ENCODE results near the gene NINJ1. TPM values are rescaled to one million over a fixed set of nuclear protein-coding genes. Genes with fewer than 3 reads are reported as not detected.

The NINJ1 gene
- total RNA-seq, 2 experiments from 2014 or later, result 29.5 to 29.9 TPM

DNA sequence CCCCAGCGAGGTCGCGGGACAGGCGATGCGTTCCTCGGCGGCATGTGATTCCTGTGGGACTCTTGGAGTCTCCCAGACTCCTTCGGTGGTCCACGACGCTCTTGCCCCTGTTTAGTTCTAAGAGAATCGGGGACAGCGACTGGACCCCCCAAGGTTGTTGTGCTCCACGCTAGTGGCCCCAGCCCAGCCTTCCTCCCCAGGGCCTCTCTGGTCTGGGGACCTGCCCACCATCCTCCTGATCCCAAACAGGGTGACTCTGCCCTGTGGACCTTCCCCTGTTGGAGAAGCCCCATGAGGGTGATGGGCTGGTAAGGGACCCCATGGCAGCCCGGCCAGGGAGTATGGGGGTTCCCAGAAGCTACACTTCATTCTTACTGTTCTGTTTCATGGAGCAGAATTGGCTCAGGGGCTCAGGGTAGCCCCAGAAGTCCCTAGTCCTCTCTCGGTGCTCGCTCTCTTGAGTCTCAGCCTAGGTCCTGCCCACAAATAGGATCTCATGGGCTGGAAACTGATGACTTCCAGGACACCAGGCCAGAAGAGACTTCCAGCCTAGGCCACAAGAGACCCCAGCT, 37.2 kb downstream of the NINJ1 start:
- ChIA-PET POLR2A (no interaction called here), CTCF (interaction anchor here (1.0 to 1.6 kb wide), 5 partner anchors 10 to 16 kb away, joined by 3 to 7 read pairs (median 4); no protein-coding TSS in a partner anchor)
- Mint-ChIP-seq H3K4me3 (peak overlapping the region; percentile 85), H3K36me3 (ENCODE audit: low read depth) (peaks cover 22% of the 10 kb centered on the region), H3K27me3 (no peaks in the 10 kb centered on the region), H3K4me1 (peaks cover 67% of the 10 kb centered on the region), H3K27ac (peak overlapping the region; percentile 87), H3K9me3 (peaks cover 7% of the 10 kb centered on the region)
- no peak for DNase-seq

DNA sequence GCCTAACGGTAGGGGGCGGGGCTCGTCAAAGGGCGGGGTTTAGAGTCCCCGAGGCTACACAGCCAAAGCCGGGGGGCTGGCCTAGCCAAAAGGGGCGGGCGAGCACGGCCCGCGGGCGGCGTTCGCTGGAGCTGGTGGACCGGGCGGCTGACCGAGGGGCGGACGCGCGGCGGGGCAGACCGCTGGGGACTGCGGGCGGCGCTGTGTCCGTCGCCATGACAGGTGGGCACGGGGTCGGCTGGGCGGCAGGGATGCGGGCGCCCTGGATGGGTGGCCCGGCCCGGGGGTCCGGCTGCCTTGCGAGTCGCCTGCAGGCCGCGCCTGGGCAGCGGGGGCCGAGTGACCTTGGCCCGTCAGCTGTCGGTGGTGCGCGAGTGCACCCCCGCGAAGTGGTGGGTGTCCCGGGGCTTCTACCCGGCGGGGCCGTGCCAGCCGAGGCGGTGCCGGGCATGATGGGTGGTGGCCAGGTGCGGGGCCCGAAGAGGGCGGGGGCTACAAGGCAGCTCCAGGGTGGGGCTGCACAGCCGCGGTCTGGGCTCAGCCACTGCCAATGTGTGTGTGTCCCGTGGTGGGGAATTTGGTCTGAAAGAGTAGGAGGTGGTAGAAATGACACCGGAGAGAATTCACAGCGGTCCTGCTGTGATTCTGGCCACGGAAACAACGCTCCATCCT, 37.8 kb downstream of the NINJ1 start, which contains the start of gene CARD19:
Gene CARD19 (plus strand): TSS at position 87 of the 672 bp plus-strand sequence. CDS start 129 bp downstream, at position 216.
- Mint-ChIP-seq H3K27me3 (no peaks in the 10 kb centered on the region), H3K36me3 (ENCODE audit: low read depth) (peaks cover 26% of the 10 kb centered on the region), H3K4me1 (peaks cover 73% of the 10 kb centered on the region), H3K4me3 (peak within 1 kb of the TSS; percentile 85), H3K27ac (peak within 1 kb of the TSS; percentile 98), H3K9me3 (peaks cover 9% of the 10 kb centered on the region)
- DNase-seq, result peak; percentile 55
- CTCF ChIA-PET, result interaction anchor here (0.8 to 1.6 kb wide), 4 partner anchors 11 to 15 kb away, joined by 3 to 7 read pairs (median 4); no protein-coding TSS in a partner anchor
- POLR2A ChIA-PET, result interaction anchor here (0.6 to 1.9 kb wide), 2 partner anchors 17 to 32 kb away, joined by 5 to 6 read pairs; no protein-coding TSS in a partner anchor

DNA sequence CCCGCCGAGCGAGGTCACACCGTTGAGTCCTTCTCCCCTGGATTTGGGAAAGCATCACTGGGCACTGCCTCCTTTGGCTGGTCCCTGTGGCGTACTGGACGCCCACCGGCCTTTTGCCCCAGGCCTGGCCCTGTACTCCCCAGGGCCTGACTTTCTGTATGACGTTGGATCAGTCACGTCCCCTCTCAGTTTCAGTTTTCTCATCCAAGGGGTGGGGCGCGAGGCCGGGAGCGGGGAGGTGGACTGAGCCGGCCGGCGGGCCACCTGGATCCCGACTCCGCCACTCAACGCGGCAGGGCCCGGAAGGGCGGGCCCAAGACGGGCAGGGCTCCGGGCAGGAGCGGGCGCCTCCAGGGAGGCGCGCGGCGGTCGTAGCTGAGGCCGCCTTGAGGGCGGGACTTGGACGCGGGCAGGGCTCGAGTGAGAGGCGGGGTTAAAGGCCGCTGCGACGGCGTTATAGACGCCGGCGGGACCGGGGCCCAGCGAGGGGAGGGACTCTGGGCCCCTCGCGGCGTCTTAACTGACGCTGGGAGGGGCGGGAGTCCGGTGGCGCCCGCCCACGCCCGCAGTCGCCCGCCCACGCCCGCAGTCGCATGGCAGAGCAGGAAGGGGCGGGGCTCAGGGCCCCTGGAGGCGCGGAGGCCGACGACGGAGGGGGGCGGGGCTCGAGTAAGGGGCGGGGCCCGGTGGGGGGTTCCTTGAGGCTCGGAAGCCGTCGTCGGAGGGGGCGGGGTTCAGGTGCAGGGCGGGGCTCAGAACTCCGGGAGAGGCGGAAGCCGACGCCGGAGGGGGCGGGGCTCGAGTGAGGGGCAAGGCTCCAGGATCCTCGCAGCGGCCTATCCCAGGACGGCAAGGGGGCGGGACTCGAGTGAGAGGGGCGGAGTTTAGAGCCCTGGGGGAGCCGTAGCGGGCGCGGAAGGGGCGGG, 38.6 kb downstream of the NINJ1 start:
- CTCF ChIA-PET, result interaction anchor here (0.8 to 1.6 kb wide), 3 partner anchors 10 to 13 kb away, joined by 3 to 7 read pairs (median 4); no protein-coding TSS in a partner anchor
- Mint-ChIP-seq H3K4me3 (peak overlapping the region; percentile 72), H3K27me3 (no peaks in the 10 kb centered on the region), H3K9me3 (peaks cover 13% of the 10 kb centered on the region), H3K27ac (peak overlapping the region; percentile 98), H3K36me3 (ENCODE audit: low read depth) (peaks cover 28% of the 10 kb centered on the region), H3K4me1 (peaks cover 77% of the 10 kb centered on the region)
- POLR2A ChIA-PET, result interaction anchor here (0.6 to 1.9 kb wide), 2 partner anchors 17 to 31 kb away, joined by 5 to 6 read pairs; no protein-coding TSS in a partner anchor
- DNase-seq, result peak; percentile 100

DNA sequence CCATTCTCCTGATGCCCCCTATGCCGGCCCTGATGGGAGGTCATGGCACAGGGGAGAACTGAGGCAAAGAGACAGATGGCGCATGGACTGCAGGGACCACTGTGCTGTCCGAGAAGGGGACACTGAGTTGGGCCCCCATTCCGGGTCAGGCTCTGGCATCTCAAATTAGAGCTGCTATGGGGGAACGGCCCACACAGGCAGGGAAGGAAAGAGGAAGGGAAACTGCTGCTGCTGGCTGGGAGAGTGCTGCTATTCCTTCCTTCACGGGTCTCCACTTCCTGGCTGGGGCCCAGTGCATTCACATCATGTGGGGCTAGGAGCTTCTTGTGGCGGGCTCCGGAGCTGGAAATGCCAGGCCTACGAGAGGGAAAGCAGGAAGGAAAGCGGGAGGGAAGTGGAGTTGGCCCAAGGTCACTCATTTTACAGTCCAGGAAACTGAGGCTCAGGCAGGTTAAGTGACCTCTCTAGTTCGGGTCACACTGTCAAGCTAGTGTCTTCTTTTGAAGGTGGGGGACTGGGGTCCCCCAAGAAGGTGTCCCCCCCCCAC, 39.3 kb downstream of the NINJ1 start:
- no peak for DNase-seq
- POLR2A ChIA-PET, result interaction anchor here (1.9 kb wide), 1 partner anchor 30 kb away, joined by 5 read pairs; no protein-coding TSS in a partner anchor
- Mint-ChIP-seq H3K36me3 (ENCODE audit: low read depth) (peaks cover 32% of the 10 kb centered on the region), H3K9me3 (peaks cover 17% of the 10 kb centered on the region), H3K4me1 (peaks cover 78% of the 10 kb centered on the region), H3K4me3 (peak overlapping the region; percentile 72), H3K27ac (peak overlapping the region; percentile 98), H3K27me3 (no peaks in the 10 kb centered on the region)
- CTCF ChIA-PET, result no interaction called here

DNA sequence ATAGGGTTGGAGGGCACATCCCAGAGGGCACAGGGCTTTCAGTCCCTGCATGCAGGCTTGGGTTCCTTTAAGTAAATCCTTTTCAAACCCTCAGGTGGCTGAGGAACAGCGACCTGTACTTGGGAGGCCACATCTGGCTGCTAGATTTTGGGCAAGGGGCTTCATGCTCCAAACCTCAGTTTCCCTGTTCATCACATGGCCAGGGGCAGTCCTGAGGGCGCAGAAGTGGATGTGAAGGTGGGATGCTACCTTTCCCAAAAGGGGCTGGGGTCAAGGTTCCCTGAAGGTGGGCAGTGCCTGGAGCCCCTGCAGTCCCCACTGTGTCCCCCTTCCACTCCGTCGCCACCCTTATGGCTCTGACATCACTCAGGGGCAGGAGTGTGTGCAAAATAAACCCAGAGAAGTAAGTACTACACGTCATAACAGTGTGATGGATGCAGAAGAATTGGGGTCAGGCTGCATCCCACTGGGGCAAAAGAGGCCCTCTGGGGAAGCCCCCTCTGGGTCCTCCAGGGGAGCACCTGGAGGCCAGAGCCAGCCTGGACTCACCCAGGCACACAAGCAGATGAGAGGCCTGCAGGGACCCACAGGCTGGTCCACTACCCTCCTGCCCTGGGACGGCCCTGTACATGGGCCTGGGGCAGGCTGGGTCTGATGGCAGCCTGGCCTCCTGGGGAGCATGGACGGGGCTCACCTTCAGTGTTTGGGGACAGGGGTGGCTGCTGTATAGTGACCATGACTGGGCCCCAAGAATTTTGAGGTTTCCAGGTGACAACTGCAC, 40.0 kb downstream of the NINJ1 start:
- Mint-ChIP-seq H3K27me3 (no peaks in the 10 kb centered on the region), H3K9me3 (peaks cover 21% of the 10 kb centered on the region), H3K4me1 (peaks cover 79% of the 10 kb centered on the region), H3K27ac (peak overlapping the region; percentile 98), H3K36me3 (ENCODE audit: low read depth) (peaks cover 35% of the 10 kb centered on the region), H3K4me3 (peak overlapping the region; percentile 72)
- CTCF ChIA-PET, result interaction anchor here (2.7 kb wide), 1 partner anchor 91 kb away, joined by 8 read pairs; no protein-coding TSS in a partner anchor
- POLR2A ChIA-PET, result interaction anchor here (1.9 kb wide), 1 partner anchor 30 kb away, joined by 5 read pairs; no protein-coding TSS in a partner anchor
- no peak for DNase-seq

DNA sequence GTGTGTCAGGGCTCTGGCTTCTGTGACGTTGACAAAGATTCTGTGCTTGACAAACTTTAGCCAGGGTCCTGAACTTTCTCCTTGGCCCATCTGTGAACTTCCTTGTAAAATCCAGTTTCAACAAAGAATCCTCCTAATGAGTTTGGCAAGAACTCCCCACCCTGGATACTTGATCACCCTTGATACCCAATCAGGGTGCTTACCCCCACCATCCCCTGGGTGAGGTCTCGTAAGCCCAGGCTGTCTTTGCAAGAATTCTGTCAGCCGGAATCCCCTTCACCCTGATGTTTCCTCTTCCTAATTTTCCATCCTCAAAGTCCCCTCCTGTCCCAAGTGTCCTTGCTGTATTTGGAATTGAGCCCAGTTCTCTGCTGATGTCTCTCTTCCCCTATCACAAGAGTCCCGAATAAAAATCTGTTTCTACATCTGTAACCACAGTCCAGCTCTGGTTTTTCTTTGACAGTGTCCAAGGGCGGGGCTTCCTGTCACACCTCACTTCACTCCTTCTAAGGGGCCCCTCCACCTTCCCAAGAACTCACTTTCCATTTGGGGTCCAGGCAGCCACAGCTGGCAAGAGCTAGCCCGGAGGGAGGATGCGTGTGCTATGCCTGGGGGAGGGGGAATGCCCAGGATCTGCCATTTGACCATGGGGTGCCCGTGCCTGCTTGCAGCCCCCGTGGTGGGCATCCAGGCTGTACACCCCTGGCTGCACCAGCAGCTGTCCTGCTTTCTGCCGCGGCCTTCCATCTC, 40.7 kb downstream of the NINJ1 start:
- DNase-seq, result no peak
- ChIA-PET CTCF (interaction anchor here (2.7 kb wide), 1 partner anchor 90 kb away, joined by 8 read pairs; no protein-coding TSS in a partner anchor), POLR2A (no interaction called here)
- Mint-ChIP-seq H3K4me1 (peaks cover 78% of the 10 kb centered on the region), H3K36me3 (ENCODE audit: low read depth) (peaks cover 41% of the 10 kb centered on the region), H3K27me3 (no peaks in the 10 kb centered on the region), H3K9me3 (peaks cover 21% of the 10 kb centered on the region), H3K27ac (peak overlapping the region; percentile 98), H3K4me3 (no peak overlapping the region)

DNA sequence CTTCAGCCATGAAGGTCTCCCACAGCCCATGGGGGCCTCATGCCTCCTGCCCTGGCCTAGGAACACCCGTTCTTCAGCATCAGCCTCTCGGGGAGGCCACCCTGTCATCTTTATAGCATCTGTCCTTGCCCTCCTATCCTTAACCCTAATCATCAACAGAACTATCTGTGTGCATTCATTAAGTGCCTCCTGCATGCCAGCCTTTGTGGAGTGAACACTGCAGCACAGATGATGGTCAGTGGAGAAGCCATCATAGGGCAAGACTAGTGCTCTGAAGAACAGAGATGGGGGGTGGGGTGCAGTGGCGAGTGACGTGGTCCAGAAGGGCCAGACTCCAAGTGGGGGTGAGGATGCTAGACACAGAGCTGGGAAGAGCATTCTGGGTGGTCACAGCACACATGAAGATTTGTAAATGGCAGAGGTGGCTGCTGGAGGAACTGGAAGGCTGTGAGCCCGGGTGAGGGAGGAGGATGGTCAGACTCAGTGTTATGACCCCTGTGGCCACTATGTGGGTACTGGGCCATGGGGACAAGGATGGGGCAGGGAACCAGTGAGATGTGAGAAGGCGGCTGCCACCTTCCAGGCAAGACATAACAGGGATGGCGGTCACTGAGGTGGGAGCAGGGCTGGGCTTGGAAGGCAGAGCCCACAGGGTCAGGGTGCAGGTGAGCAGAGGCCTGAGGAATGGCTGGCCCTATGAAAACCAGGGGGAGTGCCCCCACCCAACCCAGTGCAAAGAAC, 41.6 kb downstream of the NINJ1 start:
- H3K9me3 Mint-ChIP-seq, result peaks cover 21% of the 10 kb centered on the region
- ChIA-PET CTCF (interaction anchor here (1.3 to 2.7 kb wide), 2 partner anchors 28 to 89 kb away, joined by 6 to 8 read pairs; no protein-coding TSS in a partner anchor), POLR2A (no interaction called here)
- DNase-seq, result no peak
- H3K36me3 Mint-ChIP-seq (ENCODE audit: low read depth), result peaks cover 48% of the 10 kb centered on the region
- H3K4me3 Mint-ChIP-seq, result no peak overlapping the region
- H3K27me3 Mint-ChIP-seq, result no peaks in the 10 kb centered on the region
- H3K4me1 Mint-ChIP-seq, result peaks cover 69% of the 10 kb centered on the region
- peak overlapping the region; percentile 98 for H3K27ac Mint-ChIP-seq

DNA sequence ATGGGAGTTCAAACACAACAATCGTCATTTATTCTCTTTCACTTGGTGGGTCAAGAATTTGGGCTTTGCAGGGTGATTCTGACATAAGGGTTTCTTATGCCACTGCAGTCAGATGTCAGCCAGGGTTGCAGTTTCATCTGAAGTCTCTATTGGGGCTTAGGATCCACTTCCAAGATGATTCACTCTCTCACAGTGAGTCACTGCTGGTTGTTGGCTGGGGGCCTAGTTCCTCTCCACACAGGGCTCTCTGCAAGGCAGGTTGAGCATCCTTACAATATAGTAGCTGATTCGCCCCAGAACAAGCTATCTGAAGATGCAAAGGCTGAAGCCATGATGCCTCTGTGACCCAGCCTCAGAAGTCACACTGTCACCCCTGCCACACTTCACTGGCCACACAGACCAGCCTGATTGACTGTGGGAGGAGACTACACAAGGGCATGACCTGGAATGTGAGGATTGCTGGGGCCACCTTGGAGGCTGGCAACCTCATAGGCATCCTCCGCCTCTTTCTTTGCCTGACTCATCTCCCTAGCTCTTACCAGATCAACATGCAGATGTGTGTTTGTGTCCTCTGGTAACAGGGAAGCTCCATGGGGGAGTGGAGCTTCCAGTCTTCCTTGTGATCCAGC, 42.5 kb downstream of the NINJ1 start:
- Mint-ChIP-seq H3K4me3 (no peak overlapping the region), H3K27ac (peak overlapping the region; percentile 98), H3K9me3 (peaks cover 23% of the 10 kb centered on the region), H3K27me3 (no peaks in the 10 kb centered on the region), H3K36me3 (ENCODE audit: low read depth) (peaks cover 54% of the 10 kb centered on the region), H3K4me1 (peaks cover 66% of the 10 kb centered on the region)
- peak; percentile 35 for DNase-seq
- ChIA-PET CTCF (interaction anchor here (0.6 to 2.7 kb wide), 3 partner anchors 27 to 135 kb away, joined by 3 to 8 read pairs (median 6); no protein-coding TSS in a partner anchor), POLR2A (no interaction called here)

DNA sequence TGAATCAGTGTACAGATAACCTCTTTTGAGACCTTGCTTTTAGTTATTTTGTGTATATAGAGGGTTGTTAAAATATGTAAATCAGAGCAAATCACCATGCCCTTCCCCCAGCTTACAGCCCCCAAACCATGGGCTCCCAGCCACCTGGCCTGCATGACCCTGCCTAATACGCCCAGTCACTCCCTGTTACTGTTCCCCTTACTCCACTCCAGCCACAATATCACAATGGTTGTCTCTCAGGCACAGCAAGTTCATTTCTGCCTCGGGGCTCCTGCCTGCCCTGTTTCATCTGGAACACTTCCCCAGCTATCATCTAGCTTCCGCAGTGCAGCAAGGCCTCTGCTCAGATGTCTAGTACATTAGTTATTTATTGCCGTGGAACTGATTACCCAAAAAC, 43.0 kb downstream of the NINJ1 start:
- Mint-ChIP-seq H3K27me3 (no peaks in the 10 kb centered on the region), H3K36me3 (ENCODE audit: low read depth) (peaks cover 56% of the 10 kb centered on the region), H3K4me3 (no peak overlapping the region), H3K4me1 (peaks cover 68% of the 10 kb centered on the region), H3K9me3 (peaks cover 25% of the 10 kb centered on the region), H3K27ac (peak overlapping the region; percentile 15)
- CTCF ChIA-PET, result interaction anchor here (0.6 to 1.3 kb wide), 2 partner anchors 26 to 134 kb away, joined by 3 to 6 read pairs; no protein-coding TSS in a partner anchor
- POLR2A ChIA-PET, result no interaction called here
- DNase-seq, result no peak

DNA sequence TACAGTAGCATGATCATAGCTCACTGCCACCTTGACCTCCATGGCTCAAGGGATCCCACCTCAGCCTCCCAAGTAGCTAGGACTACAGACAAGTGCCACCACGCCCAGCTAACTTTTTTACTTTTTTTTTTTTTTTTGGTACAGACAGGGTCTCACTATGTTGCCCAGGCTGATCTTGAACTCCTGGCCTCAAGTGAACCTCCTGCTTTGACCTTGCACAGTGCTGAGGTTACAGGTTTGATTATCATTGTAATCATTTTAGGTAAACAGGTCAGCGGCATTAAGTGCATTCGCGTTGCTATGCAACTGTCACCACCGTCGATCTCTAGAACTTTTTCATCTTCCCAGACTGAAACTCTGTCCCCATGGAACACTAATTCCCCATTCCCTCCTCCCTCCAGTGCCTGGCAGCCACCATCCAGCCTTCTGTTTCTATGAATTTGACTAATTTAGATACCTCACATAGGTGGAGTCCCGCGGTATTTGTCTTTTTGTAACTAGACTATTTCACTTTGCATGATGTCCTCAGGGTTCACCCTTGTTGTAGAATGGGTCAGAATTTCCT, 43.9 kb downstream of the NINJ1 start:
- CTCF ChIA-PET, result interaction anchor here (1.9 kb wide), 1 partner anchor 23 kb away, joined by 5 read pairs; no protein-coding TSS in a partner anchor

More for the DNA sequence above, 43.9 kb downstream of the NINJ1 start:
- H3K27ac Mint-ChIP-seq, result peak overlapping the region; percentile 58
- peaks cover 69% of the 10 kb centered on the region for H3K4me1 Mint-ChIP-seq
- H3K36me3 Mint-ChIP-seq (ENCODE audit: low read depth), result peaks cover 64% of the 10 kb centered on the region
- no peak for DNase-seq
- H3K4me3 Mint-ChIP-seq, result no peak overlapping the region
- POLR2A ChIA-PET, result interaction anchor here (0.6 kb wide), 1 partner anchor 31 kb away, joined by 3 read pairs; no protein-coding TSS in a partner anchor
- no peaks in the 10 kb centered on the region for H3K27me3 Mint-ChIP-seq
- peaks cover 27% of the 10 kb centered on the region for H3K9me3 Mint-ChIP-seq

All from activated CD4-positive, alpha-beta T cell treated with anti-CD3 and anti-CD28 coated beads, Interleukin-2, amount 10 ng/mL, durations not matched to agents 7 days and 5 days (primary cell).